IMR-90 (cell line): ENCODE measurements around the gene NBEA.

Source experiments
- CEBPB ChIP-seq: IDR thresholded peaks from 2 replicates; pipeline ENCODE4 v1.6.1; 2012; ENCODE audit warnings: low read depth, low read length, improper control_type of control experiment
- CHD1 ChIP-seq: IDR thresholded peaks from 2 replicates; pipeline ENCODE4 v1.6.1; 2012; ENCODE audit warnings: low read depth, low read length, improper control_type of control experiment
- CTCF ChIP-seq: conservative IDR thresholded peaks from 2 replicates; pipeline ENCODE4 v1.5.1; 2012; ENCODE audit warnings: mild to moderate bottlenecking, low read depth, low read length, improper control_type of control experiment
- FOS ChIP-seq: fragments of 150-350 bp; IDR thresholded peaks from 2 replicates; pipeline ENCODE4 v1.6.1; 2016; ENCODE audit warnings: low read depth, low read length
- MXI1 ChIP-seq: IDR thresholded peaks from 2 replicates; pipeline ENCODE4 v1.6.1; 2012; ENCODE audit warnings: low read depth, mild to moderate bottlenecking, low read length, moderate library complexity, borderline replicate concordance
- NFE2L2 ChIP-seq: fragments of 150-350 bp; IDR thresholded peaks from 2 replicates; pipeline ENCODE4 v1.6.1; 2016; ENCODE audit warnings: low read depth, mild to moderate bottlenecking, low read length
- POLR2A ChIP-seq: IDR thresholded peaks from 2 replicates; pipeline ENCODE4 v1.6.1; 2012; ENCODE audit warnings: mild to moderate bottlenecking, low read depth, low read length
- SMC3 ChIP-seq: fragments of 150-350 bp; IDR thresholded peaks from 2 replicates; pipeline ENCODE4 v1.6.1; 2016; ENCODE audit warnings: low read depth, mild to moderate bottlenecking, antibody characterized with exemption, low read length, moderate library complexity

GRCh38 chr13:34990399-34991214 lies 48.5 kb downstream of the NBEA start:
- TF ChIP-seq POLR2A (no peak), MXI1 (no peak), CTCF (no peak), NFE2L2 (no peak), SMC3 (no peak), CEBPB (no peak), CHD1 (no peak), FOS (no peak)
